HG03039 (cell line): ENCODE data around the gene EML1.
"Not testable (repeated sequence)": the region's sequence is repeated elsewhere in the genome, so short reads cannot be mapped to it uniquely, and the experiment has no call there.

Experiments used
- ATAC-seq: cut with Tn5 transposase; IDR thresholded peaks from one replicate; pipeline ENCODE4 v1.9.1; 2021; ENCODE audit warnings: mild to moderate bottlenecking, moderate library complexity; ENCODE audit not compliant: unreplicated experiment

EML1 gene

GRCh38 chr14:99755068-99755405 is 38.2 kb upstream of the EML1 start:
- no peak for ATAC-seq

- ATAC-seq, result no peak
Measured at GRCh38 chr14:99755629-99756603, 37.3 kb upstream of the EML1 start.

GRCh38 chr14:99756796-99757195 is 36.4 kb upstream of the EML1 start:
- no peak for ATAC-seq

- no peak for ATAC-seq
Measured at GRCh38 chr14:99757331-99758070, 35.7 kb upstream of the EML1 start.

GRCh38 chr14:99758121-99758821 is 34.9 kb upstream of the EML1 start:
- ATAC-seq, result no peak

GRCh38 chr14:99758872-99759545 is 34.2 kb upstream of the EML1 start:
- no peak for ATAC-seq

- ATAC-seq, result no peak
Measured at GRCh38 chr14:99759546-99759925, 33.7 kb upstream of the EML1 start.

- no peak for ATAC-seq
Measured at GRCh38 chr14:99760817-99761216, 32.4 kb upstream of the EML1 start.

GRCh38 chr14:99762911-99763310 is 30.3 kb upstream of the EML1 start:
- ATAC-seq, result not testable (repeated sequence)

GRCh38 chr14:99763527-99764221 is 29.5 kb upstream of the EML1 start:
- ATAC-seq, result no peak

GRCh38 chr14:99764222-99764706 is 28.9 kb upstream of the EML1 start:
- no peak for ATAC-seq

GRCh38 chr14:99768381-99768780 is 24.8 kb upstream of the EML1 start:
- no peak for ATAC-seq

- ATAC-seq, result no peak
Measured at GRCh38 chr14:99769123-99769522, 24.1 kb upstream of the EML1 start.

- ATAC-seq, result no peak
Measured at GRCh38 chr14:99769799-99770198, 23.4 kb upstream of the EML1 start.

- ATAC-seq, result no peak
Measured at GRCh38 chr14:99772371-99773283, 20.6 kb upstream of the EML1 start.

- ATAC-seq, result no peak
Measured at GRCh38 chr14:99773521-99774497, 19.4 kb upstream of the EML1 start.

GRCh38 chr14:99774556-99775307 is 18.5 kb upstream of the EML1 start:
- ATAC-seq, result no peak
